Activated gamma-delta T cell treated with anti-CD3 and anti-CD28 coated beads, Interleukin-2, amount 50 U/mL, for 16 hours (primary cell): Measurements from ENCODE around the gene LSMEM2.
"Not testable (repeated sequence)": the region's sequence is repeated elsewhere in the genome, so short reads cannot be mapped to it uniquely, and the experiment has no call there.

Experiments used
- DNase-seq: peaks from one replicate; pipeline ENCODE4 v3.0.0-alpha.2; 2020; ENCODE audit warnings: low read depth

The LSMEM2 gene

DNA sequence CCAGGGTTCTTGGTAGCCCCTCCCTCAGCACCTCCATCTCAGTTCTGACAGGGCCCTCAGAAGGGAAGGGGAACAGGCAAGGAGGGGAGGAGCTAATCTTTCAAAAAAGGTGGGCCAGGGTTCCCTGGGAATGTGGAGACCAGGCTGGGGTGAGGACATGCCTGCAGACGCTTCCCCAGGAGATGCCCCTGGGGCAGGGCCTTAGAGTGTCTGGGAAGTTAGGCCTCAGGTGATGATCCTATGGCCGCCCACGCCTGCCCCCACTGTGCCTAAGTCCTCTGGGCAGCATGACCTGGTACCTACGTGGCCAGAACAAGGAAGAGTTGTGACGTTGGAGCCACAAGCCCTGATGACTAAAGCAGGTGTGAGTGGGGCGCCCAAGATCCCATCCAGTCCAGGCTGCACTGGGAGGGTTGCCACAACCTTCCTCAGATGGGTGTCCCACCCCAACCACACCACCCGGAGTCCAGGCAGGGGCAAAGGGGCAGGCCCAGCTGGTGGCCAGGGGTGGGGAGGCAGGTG lies 13.9 kb upstream of the LSMEM2 start:
- no peak for DNase-seq

GRCh38 chr3:50265571-50265970 lies 13.3 kb upstream of the LSMEM2 start:
- DNase-seq = no peak

DNA sequence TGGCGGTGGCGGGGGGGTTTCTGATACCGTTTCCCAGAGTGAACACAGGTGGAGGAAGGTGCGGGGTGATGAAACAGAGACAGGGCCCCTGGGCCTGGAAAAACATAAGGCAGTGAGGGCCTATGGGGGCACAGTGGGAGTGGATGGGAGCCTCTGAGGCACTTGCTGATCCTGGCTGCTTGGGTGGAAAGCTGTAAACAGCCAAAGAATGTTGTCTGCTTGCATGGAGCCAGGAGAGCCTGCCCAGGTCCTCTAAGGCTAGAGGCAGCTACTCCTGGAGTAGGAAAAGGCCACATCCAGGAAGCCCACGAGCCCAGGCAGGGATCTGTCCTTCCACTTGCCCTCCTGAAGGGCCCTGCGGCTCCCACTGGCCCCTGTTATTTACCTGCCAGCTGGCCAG lies 12.9 kb upstream of the LSMEM2 start:
- DNase-seq = no peak

DNA sequence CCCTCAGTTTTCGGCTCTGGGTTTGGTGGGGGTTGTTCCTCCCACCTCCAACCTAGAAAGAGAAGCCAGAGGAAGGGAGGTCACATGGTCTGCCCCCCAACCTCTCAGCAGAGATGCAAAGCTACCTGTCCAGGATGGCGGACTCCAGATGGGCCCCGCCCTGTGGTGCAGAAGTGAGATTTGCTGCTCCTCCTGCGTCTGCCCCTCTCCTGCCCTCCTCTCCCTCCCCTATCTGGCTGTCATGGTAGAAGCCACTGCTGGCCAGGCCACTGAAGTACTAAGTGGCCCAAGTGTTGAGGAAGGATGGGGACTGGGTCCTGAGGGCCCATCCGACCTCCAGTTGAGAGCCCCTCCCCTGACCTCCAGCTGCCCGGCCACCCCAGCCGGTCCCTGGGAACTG lies 12.1 kb upstream of the LSMEM2 start:
- no peak for DNase-seq

DNA sequence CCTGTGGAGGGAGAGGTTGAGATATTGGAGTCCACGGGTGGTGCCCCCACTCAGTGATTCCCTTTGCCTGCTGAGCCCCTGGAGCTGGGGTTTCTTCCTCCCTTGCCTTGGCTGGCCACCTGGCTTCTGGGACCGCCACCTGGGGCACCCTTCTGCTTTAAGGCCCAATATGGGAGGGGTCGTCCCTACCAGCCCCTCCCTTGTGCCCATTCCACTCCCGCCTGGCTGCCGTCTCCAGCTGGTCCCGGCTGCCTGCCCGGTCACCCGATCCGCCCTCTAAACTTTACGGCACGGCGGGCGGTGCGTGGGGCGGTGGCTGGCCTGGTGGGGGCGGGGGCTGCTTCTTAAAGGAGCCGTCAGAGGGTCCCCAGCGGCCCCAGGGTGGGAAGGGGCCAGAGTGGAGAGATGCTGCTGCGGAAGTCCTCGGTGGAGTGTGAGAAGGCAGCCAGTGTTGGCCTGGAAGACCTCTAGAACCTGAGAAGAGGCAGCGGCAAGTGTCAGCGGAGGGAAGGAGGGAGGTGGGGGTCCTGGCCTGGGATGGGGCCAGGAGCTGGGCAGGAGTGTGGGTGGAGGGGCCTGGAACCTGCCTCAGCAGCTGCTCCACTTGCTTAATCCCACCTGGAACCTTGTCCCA lies 11.5 kb upstream of the LSMEM2 start:
- DNase-seq = no peak

- no peak for DNase-seq
Observed at GRCh38 chr3:50268276-50268675, 10.6 kb upstream of the LSMEM2 start.

DNA sequence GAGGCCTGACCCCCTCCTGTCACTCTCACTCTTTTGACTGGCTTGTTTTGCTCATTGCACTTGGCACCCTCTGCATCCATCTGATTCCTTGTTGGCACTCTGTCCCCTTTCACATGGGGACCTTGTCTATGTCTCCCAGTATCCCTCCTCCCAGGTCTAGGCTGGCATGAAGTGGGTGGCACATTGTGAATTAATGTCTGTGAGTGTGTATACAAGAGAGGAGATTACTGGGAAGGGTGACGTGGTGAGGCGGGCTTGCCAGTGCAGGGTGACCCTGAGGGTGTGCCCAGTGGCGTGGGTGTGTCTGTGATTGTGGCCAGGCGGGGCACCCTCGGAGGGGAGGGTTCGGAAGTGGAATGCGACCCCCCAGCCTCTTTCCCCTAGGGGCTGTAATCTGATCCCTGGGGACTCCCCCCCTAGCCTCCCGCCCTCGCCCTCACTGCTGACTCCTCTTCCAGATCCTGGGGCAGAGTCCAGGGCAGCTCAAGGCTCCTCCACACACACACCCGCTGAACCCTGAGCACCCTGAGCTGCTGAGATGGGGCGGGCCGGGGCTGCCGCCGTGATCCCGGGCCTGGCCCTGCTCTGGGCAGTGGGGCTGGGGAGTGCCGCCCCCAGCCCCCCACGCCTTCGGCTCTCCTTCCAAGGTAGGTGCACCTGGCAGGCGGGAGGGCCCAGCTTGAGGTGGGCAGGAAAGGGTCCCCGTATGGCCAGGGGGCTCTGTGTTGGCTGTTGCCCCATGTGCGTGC lies 10.0 kb upstream of the LSMEM2 start, which contains the start of gene SEMA3B:
TSS of gene SEMA3B (plus strand) at position 445 of the 749 bp plus-strand sequence. CDS start at position 539, 94 bp downstream.
- no peak for DNase-seq

DNA sequence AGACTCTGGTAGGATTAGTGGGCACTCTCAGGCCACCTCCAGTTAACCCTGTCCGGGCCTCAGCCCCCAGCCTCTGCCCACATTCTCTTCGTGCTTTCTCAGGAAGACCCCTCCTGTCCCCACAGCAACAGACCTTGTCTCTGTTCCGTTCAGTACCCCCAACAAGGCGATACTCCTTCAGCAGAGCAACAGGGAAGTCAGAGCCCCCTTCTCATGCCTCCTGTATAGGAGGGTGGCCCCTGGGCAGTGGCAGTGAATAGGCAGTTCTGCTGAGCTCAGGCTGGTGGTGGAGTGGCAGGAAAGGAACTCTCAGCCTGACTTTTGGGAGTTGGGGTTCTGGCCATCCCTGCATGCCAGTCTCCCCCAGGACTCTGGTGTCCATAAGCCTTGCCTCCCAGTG lies 9.4 kb upstream of the LSMEM2 start:
- no peak for DNase-seq

- no peak for DNase-seq
Observed at GRCh38 chr3:50269977-50270413, 8.9 kb upstream of the LSMEM2 start.

GRCh38 chr3:50270422-50271224 lies 8.3 kb upstream of the LSMEM2 start:
- DNase-seq = no peak

DNA sequence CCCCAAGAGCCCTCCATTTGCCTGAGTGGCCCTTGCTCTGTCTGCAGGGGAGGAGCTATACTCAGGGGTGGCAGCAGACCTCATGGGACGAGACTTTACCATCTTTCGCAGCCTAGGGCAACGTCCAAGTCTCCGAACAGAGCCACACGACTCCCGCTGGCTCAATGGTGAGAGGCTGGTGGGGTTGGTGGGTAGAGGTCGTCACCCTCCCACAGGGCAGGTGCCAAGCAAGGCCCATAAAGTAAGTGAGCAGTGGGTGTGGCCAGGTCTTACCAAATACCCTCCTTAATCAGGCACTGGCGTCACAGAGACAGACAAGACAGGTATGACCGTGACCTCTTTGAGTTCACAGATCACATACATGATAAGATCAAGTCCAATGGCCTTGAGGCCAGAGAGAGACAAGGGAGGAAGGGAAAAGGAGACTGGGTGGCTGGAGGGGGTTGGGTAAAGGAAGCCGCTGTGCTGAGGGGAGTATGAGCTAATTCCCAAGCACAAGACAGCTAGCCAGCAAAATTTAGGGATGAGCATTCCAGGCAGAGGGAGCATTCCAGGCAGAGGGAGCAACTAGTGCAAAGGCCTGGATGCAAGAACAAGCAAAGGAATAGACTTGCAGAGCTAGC lies 7.5 kb upstream of the LSMEM2 start:
- DNase-seq = no peak

GRCh38 chr3:50272538-50272910 lies 6.4 kb upstream of the LSMEM2 start:
- not testable (repeated sequence) for DNase-seq

DNA sequence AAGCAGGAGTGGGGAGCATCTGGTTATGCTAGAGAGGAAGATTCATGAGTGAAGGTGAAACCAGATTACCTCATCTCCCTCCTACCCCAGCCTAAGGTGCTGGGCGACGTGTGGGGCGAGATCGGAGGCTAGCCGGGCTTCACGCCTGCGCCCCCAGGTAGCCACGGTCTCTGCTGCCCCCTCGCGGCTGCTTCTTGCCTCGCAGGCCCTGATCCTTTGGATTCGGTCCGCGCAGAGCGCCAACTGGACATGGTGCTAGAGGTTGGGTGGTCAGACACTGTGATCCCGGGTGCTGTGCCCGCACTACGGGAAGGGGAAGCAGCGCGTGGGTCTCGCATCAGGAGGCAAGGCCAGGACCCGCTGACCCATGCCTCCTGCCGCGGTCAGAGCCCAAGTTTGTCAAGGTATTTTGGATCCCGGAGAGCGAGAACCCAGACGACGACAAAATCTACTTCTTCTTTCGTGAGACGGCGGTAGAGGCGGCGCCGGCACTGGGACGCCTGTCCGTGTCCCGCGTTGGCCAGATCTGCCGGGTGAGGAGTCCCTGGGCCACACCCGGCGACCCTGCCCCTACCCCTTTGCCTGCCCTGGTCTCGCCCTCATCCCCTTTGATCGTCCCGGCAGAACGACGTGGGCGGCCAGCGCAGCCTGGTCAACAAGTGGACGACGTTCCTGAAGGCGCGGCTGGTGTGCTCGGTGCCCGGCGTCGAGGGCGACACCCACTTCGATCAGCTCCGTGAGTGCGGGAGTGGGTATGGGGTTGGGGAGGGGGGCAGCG lies 5.8 kb upstream of the LSMEM2 start:
- DNase-seq = peak; percentile 87

DNA sequence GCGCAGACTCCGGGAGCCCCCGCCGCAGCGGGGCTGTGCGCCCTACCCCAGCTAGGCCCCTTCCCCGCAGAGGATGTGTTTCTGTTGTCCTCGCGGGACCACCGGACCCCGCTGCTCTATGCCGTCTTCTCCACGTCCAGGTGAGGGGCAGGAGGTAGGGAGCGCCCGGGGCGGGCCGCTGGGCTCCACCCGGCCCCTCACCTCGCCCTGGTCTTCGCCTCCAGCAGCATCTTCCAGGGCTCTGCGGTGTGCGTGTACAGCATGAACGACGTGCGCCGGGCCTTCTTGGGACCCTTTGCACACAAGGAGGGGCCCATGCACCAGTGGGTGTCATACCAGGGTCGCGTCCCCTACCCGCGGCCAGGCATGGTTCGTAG lies 5.2 kb upstream of the LSMEM2 start:
- DNase-seq = no peak

GRCh38 chr3:50274371-50275104 lies 4.3 kb upstream of the LSMEM2 start:
- peak; percentile 31 for DNase-seq

- no peak for DNase-seq
Observed at GRCh38 chr3:50275141-50275995, 3.5 kb upstream of the LSMEM2 start.

DNA sequence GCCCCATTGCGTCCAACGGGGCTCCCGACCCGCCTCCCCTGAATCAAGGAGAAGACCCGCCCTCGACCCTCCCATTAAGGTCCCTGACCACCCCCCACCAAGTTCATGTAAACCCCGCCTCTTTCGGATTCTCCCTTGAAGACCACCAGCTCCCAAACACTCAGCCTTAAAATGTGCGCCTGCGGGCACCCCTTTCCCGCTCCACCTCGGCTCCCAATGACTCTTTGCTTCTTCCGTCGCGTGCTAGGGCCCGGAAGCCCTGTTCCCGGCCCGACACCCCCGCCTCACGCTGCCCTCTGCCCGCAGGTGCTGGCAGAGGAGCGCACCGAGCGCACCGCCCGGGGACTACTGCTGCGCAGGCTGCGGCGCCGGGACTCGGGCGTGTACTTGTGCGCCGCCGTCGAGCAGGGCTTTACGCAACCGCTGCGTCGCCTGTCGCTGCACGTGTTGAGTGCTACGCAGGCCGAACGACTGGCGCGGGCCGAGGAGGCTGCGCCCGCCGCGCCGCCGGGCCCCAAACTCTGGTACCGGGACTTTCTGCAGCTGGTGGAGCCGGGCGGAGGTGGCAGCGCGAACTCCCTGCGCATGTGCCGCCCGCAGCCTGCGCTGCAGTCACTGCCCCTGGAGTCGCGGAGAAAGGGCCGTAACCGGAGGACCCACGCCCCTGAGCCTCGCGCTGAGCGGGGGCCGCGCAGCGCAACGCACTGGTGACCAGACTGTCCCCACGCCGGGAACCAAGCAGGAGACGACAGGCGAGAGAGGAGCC lies 2.7 kb upstream of the LSMEM2 start:
- DNase-seq = no peak

DNA sequence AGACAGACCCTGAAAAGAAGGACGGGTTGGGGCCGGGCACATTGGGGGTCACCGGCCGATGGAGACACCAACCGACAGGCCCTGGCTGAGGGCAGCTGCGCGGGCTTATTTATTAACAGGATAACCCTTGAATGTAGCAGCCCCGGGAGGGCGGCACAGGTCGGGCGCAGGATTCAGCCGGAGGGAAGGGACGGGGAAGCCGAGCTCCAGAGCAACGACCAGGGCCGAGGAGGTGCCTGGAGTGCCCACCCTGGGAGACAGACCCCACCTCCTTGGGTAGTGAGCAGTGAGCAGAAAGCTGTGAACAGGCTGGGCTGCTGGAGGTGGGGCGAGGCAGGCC lies 2.2 kb upstream of the LSMEM2 start:
- no peak for DNase-seq
